ENCODE measurements around the gene GRIA4. TPM values are rescaled to one million over a fixed set of nuclear protein-coding genes. Genes with fewer than 3 reads are reported as not detected.

Gene GRIA4
- total and polyA plus RNA-seq, 5 donors from 2014 or later = not detected

GRCh38 chr11:105793092-105793491 lies 183.2 kb downstream of the GRIA4 start:
- no peaks in the 10 kb centered on the region for H3K36me3 ChIP-seq (ENCODE audit: control insufficient read depth, insufficient read depth, low read length)
- no peaks in the 10 kb centered on the region for H3K4me1 ChIP-seq (ENCODE audit: control insufficient read depth, insufficient read depth, low read length, poor library complexity, severe bottlenecking)
- H3K27me3 Mint-ChIP-seq = no peaks in the 10 kb centered on the region
- ATAC-seq (ENCODE audit: low read depth in 2 of 2) = no peak
- H3K27me3 ChIP-seq (ENCODE audit: control insufficient read depth, insufficient read depth, low read length) = no peaks in the 10 kb centered on the region
- DNase-seq = no peak
- H3K9me3 Mint-ChIP-seq = no peaks in the 10 kb centered on the region
- no peaks in the 10 kb centered on the region for H3K36me3 Mint-ChIP-seq
- no peak overlapping the region for H3K27ac Mint-ChIP-seq
- H3K9me3 ChIP-seq (ENCODE audit: control insufficient read depth in 2 of 2, low read length in 2 of 2) = no peaks in the 10 kb centered on the region
- H3K4me3 ChIP-seq (ENCODE audit: low read depth, low read length) = no peak overlapping the region
- no peaks in the 10 kb centered on the region for H3K4me1 Mint-ChIP-seq
- H3K27ac ChIP-seq (ENCODE audit: insufficient read depth, low read length, poor library complexity, severe bottlenecking) = no peak overlapping the region
- H3K4me3 Mint-ChIP-seq = no peak overlapping the region

- Histone ChIP-seq H3K36me3 (ENCODE audit: control insufficient read depth, insufficient read depth, low read length) (no peaks in the 10 kb centered on the region), H3K4me1 (ENCODE audit: control insufficient read depth, insufficient read depth, low read length, poor library complexity, severe bottlenecking) (no peaks in the 10 kb centered on the region), H3K4me3 (ENCODE audit: low read depth, low read length) (no peak overlapping the region), H3K27me3 (ENCODE audit: control insufficient read depth, insufficient read depth, low read length) (no peaks in the 10 kb centered on the region), H3K9me3 (ENCODE audit: control insufficient read depth in 2 of 2, low read length in 2 of 2) (no peaks in the 10 kb centered on the region), H3K27ac (ENCODE audit: insufficient read depth, low read length, poor library complexity, severe bottlenecking) (no peak overlapping the region)
- peaks cover 0 to 2% (median 0%) of the 10 kb centered on the region in 7 donors for H3K9me3 Mint-ChIP-seq
- no peak for ATAC-seq (ENCODE audit: low read depth in 2 of 2)
- H3K27me3 Mint-ChIP-seq = peaks cover 11% of the 10 kb centered on the region
- no peaks in the 10 kb centered on the region for H3K4me1 Mint-ChIP-seq
- H3K4me3 Mint-ChIP-seq = no peak overlapping the region
- DNase-seq = no peak
- no peak overlapping the region for H3K27ac Mint-ChIP-seq
- no peaks in the 10 kb centered on the region for H3K36me3 Mint-ChIP-seq
These were observed 189.4 kb downstream of the GRIA4 start for GRCh38 chr11:105799263-105799662.

- H3K27ac ChIP-seq (ENCODE audit: insufficient read depth, low read length, poor library complexity, severe bottlenecking) = no peak overlapping the region
- Mint-ChIP-seq H3K27me3 (peaks cover 11% of the 10 kb centered on the region), H3K4me1 (no peaks in the 10 kb centered on the region), H3K9me3 (peaks cover 0 to 2% (median 0%) of the 10 kb centered on the region in 7 donors), H3K4me3 (no peak overlapping the region), H3K27ac (no peak overlapping the region), H3K36me3 (no peaks in the 10 kb centered on the region)
- no peak for ATAC-seq (ENCODE audit: low read depth in 2 of 2)
- H3K4me1 ChIP-seq (ENCODE audit: control insufficient read depth, insufficient read depth, low read length, poor library complexity, severe bottlenecking) = no peaks in the 10 kb centered on the region
- H3K36me3 ChIP-seq (ENCODE audit: control insufficient read depth, insufficient read depth, low read length) = no peaks in the 10 kb centered on the region
- DNase-seq = no peak
- no peaks in the 10 kb centered on the region for H3K27me3 ChIP-seq (ENCODE audit: control insufficient read depth, insufficient read depth, low read length)
- no peak overlapping the region for H3K4me3 ChIP-seq (ENCODE audit: low read depth, low read length)
- no peaks in the 10 kb centered on the region for H3K9me3 ChIP-seq (ENCODE audit: control insufficient read depth in 2 of 2, low read length in 2 of 2)
These were observed 190.0 kb downstream of the GRIA4 start for GRCh38 chr11:105799728-105800462.

GRCh38 chr11:105802390-105802789 lies 192.5 kb downstream of the GRIA4 start:
- Histone ChIP-seq H3K27ac (ENCODE audit: insufficient read depth, low read length, poor library complexity, severe bottlenecking) (no peak overlapping the region), H3K36me3 (ENCODE audit: control insufficient read depth, insufficient read depth, low read length) (no peaks in the 10 kb centered on the region), H3K4me1 (ENCODE audit: control insufficient read depth, insufficient read depth, low read length, poor library complexity, severe bottlenecking) (no peaks in the 10 kb centered on the region), H3K27me3 (ENCODE audit: control insufficient read depth, insufficient read depth, low read length) (no peaks in the 10 kb centered on the region), H3K4me3 (ENCODE audit: low read depth, low read length) (no peak overlapping the region), H3K9me3 (ENCODE audit: control insufficient read depth in 2 of 2, low read length in 2 of 2) (no peaks in the 10 kb centered on the region)
- ATAC-seq (ENCODE audit: low read depth in 2 of 2) (no peak), DNase-seq (no peak)
- H3K27ac Mint-ChIP-seq = no peak overlapping the region
- H3K27me3 Mint-ChIP-seq = peaks cover 11% of the 10 kb centered on the region
- no peak overlapping the region for H3K4me3 Mint-ChIP-seq
- no peaks in the 10 kb centered on the region for H3K4me1 Mint-ChIP-seq
- H3K9me3 Mint-ChIP-seq = peaks cover 0 to 2% (median 0%) of the 10 kb centered on the region in 7 donors
- H3K36me3 Mint-ChIP-seq = no peaks in the 10 kb centered on the region

- Mint-ChIP-seq H3K4me3 (no peak overlapping the region), H3K36me3 (no peaks in the 10 kb centered on the region), H3K9me3 (peaks cover 0 to 1% (median 0%) of the 10 kb centered on the region in 7 donors), H3K27ac (no peak overlapping the region), H3K4me1 (no peaks in the 10 kb centered on the region), H3K27me3 (peaks cover 4% of the 10 kb centered on the region)
- ATAC-seq (ENCODE audit: low read depth in 2 of 2) (no peak), DNase-seq (no peak)
- H3K27ac ChIP-seq (ENCODE audit: insufficient read depth, low read length, poor library complexity, severe bottlenecking) = no peak overlapping the region
- no peaks in the 10 kb centered on the region for H3K27me3 ChIP-seq (ENCODE audit: control insufficient read depth, insufficient read depth, low read length)
- H3K36me3 ChIP-seq (ENCODE audit: control insufficient read depth, insufficient read depth, low read length) = no peaks in the 10 kb centered on the region
- no peaks in the 10 kb centered on the region for H3K4me1 ChIP-seq (ENCODE audit: control insufficient read depth, insufficient read depth, low read length, poor library complexity, severe bottlenecking)
- no peaks in the 10 kb centered on the region for H3K9me3 ChIP-seq (ENCODE audit: control insufficient read depth in 2 of 2, low read length in 2 of 2)
- no peak overlapping the region for H3K4me3 ChIP-seq (ENCODE audit: low read depth, low read length)
These were observed 201.4 kb downstream of the GRIA4 start for GRCh38 chr11:105811242-105811641.

- H3K36me3 ChIP-seq (ENCODE audit: control insufficient read depth, insufficient read depth, low read length) = no peaks in the 10 kb centered on the region
- Mint-ChIP-seq H3K27me3 (no peaks in the 10 kb centered on the region), H3K4me1 (no peaks in the 10 kb centered on the region)
These were observed 211.5 kb downstream of the GRIA4 start for GRCh38 chr11:105821372-105821771.

GRCh38 chr11:105821781-105822180 lies 211.9 kb downstream of the GRIA4 start:
- H3K4me1 Mint-ChIP-seq = no peaks in the 10 kb centered on the region
- H3K4me3 Mint-ChIP-seq = no peak overlapping the region
- no peaks in the 10 kb centered on the region for H3K9me3 Mint-ChIP-seq
- no peaks in the 10 kb centered on the region for H3K4me1 ChIP-seq (ENCODE audit: control insufficient read depth, insufficient read depth, low read length, poor library complexity, severe bottlenecking)
- no peaks in the 10 kb centered on the region for H3K27me3 Mint-ChIP-seq
- H3K27ac Mint-ChIP-seq = no peak overlapping the region
- ATAC-seq (ENCODE audit: low read depth in 2 of 2) = no peak
- no peaks in the 10 kb centered on the region for H3K9me3 ChIP-seq (ENCODE audit: control insufficient read depth in 2 of 2, low read length in 2 of 2)
- no peaks in the 10 kb centered on the region for H3K36me3 ChIP-seq (ENCODE audit: control insufficient read depth, insufficient read depth, low read length)
- no peaks in the 10 kb centered on the region for H3K27me3 ChIP-seq (ENCODE audit: control insufficient read depth, insufficient read depth, low read length)
- no peaks in the 10 kb centered on the region for H3K36me3 Mint-ChIP-seq
- H3K27ac ChIP-seq (ENCODE audit: insufficient read depth, low read length, poor library complexity, severe bottlenecking) = no peak overlapping the region
- no peak for DNase-seq
- no peak overlapping the region for H3K4me3 ChIP-seq (ENCODE audit: low read depth, low read length)

More at GRCh38 chr11:105821372-105821771, 211.5 kb downstream of the GRIA4 start:
- Histone ChIP-seq H3K27ac (ENCODE audit: insufficient read depth, low read length, poor library complexity, severe bottlenecking) (no peak overlapping the region), H3K9me3 (ENCODE audit: control insufficient read depth in 2 of 2, low read length in 2 of 2) (no peaks in the 10 kb centered on the region), H3K27me3 (ENCODE audit: control insufficient read depth, insufficient read depth, low read length) (no peaks in the 10 kb centered on the region), H3K4me3 (ENCODE audit: low read depth, low read length) (no peak overlapping the region), H3K4me1 (ENCODE audit: control insufficient read depth, insufficient read depth, low read length, poor library complexity, severe bottlenecking) (no peaks in the 10 kb centered on the region)
- Mint-ChIP-seq H3K36me3 (no peaks in the 10 kb centered on the region), H3K27ac (no peak overlapping the region), H3K9me3 (no peaks in the 10 kb centered on the region), H3K4me3 (no peak overlapping the region)
- ATAC-seq (ENCODE audit: low read depth in 2 of 2) (no peak), DNase-seq (no peak)

- no peaks in the 10 kb centered on the region for H3K9me3 ChIP-seq (ENCODE audit: control insufficient read depth in 2 of 2, low read length in 2 of 2)
- Mint-ChIP-seq H3K4me1 (no peaks in the 10 kb centered on the region), H3K4me3 (no peak overlapping the region), H3K27me3 (no peaks in the 10 kb centered on the region), H3K27ac (no peak overlapping the region), H3K36me3 (no peaks in the 10 kb centered on the region), H3K9me3 (no peaks in the 10 kb centered on the region)
- no peaks in the 10 kb centered on the region for H3K36me3 ChIP-seq (ENCODE audit: control insufficient read depth, insufficient read depth, low read length)
- no peak for ATAC-seq (ENCODE audit: low read depth in 2 of 2)
- no peak overlapping the region for H3K27ac ChIP-seq (ENCODE audit: insufficient read depth, low read length, poor library complexity, severe bottlenecking)
- H3K4me3 ChIP-seq (ENCODE audit: low read depth, low read length) = no peak overlapping the region
- H3K4me1 ChIP-seq (ENCODE audit: control insufficient read depth, insufficient read depth, low read length, poor library complexity, severe bottlenecking) = no peaks in the 10 kb centered on the region
- no peaks in the 10 kb centered on the region for H3K27me3 ChIP-seq (ENCODE audit: control insufficient read depth, insufficient read depth, low read length)
- DNase-seq = no peak
These were observed 213.7 kb downstream of the GRIA4 start for GRCh38 chr11:105823495-105824033.
